ENCODE data around the gene MIGA1.
"Not testable (repeated sequence)": the region's sequence is repeated elsewhere in the genome, so short reads cannot be mapped to it uniquely, and the experiment has no call there.

The MIGA1 gene

GRCh38 chr1:77906624-77907023 is 127.2 kb downstream of the MIGA1 start:
- no peak for DNase-seq

DNA sequence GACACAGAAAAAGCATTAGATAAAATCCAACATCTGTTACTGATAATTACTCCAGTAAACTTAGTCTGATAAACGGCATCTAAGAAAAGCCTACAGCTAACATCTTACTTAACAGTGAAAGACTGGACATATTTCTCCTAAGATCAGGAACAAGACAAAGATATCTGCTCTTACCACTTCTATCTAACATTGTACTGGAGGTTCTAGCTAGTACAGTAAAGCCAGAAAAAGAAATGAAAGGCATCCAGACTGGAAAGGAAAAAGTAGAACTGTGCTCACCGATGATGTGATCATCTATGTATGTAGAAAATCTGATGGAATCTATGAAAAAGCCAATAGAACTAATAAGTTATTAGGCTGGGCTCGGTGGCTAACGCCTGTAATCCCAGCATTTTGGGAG is 130.7 kb downstream of the MIGA1 start:
- DNase-seq: no peak

DNA sequence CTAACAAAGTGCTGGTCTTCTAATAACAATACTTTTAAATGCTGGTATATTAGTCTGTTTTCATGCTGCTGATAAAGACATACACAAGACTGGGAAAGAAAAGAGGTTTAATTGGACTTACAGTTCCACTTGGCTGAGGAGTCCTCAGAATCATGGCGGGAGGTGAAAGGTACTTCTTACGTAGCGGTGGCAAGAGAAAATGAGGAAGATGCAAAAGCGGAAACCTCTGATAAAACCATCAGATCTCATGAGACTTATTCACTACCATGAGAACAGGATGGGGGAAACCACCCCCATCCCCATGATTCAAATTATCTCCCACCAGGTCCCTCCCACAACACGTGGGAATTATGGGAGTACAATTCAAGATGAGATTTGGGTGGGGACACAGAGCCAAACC is 139.5 kb downstream of the MIGA1 start:
- not testable (repeated sequence) for DNase-seq

GRCh38 chr1:77925518-77925917 is 146.1 kb downstream of the MIGA1 start:
- DNase-seq: no peak

- no peak for DNase-seq
Measured at GRCh38 chr1:77925956-77926355, 146.5 kb downstream of the MIGA1 start.

- DNase-seq: no peak
Measured at GRCh38 chr1:77926561-77927357, 147.3 kb downstream of the MIGA1 start.

DNA sequence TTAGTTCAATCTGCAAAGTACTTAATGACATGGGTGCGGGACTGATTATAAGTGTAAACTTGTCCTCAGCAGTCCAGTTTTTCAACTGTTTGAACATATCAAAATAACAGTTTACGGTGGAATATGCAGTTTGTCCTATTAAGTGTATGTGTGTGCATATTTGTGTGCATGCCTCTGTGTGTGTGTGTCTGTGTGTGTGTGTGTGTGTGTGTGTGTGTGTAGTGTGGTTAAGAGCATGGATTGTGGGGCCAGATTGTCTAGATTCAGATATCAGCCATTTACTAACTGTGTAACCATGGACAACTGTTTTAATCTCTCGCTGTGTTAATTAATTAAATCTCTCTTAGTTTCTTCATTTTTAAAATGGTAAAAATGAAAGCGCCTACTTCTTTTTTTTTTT is 148.0 kb downstream of the MIGA1 start:
- DNase-seq: no peak
